ENCODE data around the gene MTSS2.

MTSS2 gene

GRCh38 chr16:70660672-70661350, 25.0 kb downstream of the MTSS2 start:
- H3K4me3 ChIP-seq (ENCODE audit: low read length) = no peak overlapping the region
- no peak for DNase-seq (ENCODE audit: low read depth)
- no peak for TF ChIP-seq CTCF (conservative IDR thresholded peaks at IDR 0.05; ENCODE audit: low read depth, low read length)

DNA sequence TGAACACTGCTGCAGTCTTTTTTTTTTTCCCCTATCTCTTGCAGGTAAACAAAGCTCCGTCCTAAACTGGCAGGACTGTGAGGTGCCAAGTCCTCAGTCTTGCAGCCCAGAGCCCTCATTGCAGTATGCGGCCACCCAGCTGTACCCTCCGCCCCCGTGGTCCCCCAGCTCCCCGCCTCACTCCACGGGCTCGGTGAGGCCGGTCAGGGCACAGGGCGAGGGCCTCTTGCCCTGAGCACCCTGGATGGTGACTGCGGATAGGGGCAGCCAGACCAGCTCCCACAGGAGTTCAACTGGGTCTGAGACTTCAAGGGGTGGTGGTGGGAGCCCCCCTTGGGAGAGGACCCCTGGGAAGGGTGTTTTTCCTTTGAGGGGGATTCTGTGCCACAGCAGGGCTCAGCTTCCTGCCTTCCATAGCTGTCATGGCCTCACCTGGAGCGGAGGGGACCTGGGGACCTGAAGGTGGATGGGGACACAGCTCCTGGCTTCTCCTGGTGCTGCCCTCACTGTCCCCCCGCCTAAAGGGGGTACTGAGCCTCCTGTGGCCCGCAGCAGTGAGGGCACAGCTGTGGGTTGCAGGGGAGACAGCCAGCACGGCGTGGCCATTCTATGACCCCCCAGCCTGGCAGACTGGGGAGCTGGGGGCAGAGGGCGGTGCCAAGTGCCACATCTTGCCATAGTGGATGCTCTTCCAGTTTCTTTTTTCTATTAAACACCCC, 25.7 kb downstream of the MTSS2 start:
- no peak overlapping the region for H3K4me3 ChIP-seq (ENCODE audit: low read length)
- no peak for DNase-seq (ENCODE audit: low read depth)
- no peak for TF ChIP-seq CTCF (conservative IDR thresholded peaks at IDR 0.05; ENCODE audit: low read depth, low read length)

DNA sequence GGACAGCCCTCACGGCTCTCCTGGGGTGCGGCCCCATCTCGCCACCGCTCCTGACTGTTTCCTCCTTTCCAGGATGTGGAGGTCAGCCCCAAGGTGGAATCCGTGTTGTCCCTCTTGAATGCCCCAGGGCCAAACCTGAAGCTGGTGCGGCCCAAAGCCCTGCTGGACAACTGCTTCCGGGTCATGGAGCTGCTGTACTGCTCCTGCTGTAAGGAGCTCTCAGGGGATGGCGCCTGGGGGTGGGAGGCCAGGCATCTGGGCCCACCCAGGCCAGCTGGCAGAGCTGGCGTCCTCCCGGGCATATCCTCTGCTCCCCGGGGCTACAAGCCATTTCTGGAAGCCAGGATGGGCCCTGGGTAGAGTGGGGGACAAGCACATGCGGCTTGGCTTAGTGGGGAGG, 26.3 kb downstream of the MTSS2 start:
- no peak for TF ChIP-seq CTCF (conservative IDR thresholded peaks at IDR 0.05; ENCODE audit: low read depth, low read length)
- no peak for DNase-seq (ENCODE audit: low read depth)
- H3K4me3 ChIP-seq (ENCODE audit: low read length) = no peak overlapping the region

DNA sequence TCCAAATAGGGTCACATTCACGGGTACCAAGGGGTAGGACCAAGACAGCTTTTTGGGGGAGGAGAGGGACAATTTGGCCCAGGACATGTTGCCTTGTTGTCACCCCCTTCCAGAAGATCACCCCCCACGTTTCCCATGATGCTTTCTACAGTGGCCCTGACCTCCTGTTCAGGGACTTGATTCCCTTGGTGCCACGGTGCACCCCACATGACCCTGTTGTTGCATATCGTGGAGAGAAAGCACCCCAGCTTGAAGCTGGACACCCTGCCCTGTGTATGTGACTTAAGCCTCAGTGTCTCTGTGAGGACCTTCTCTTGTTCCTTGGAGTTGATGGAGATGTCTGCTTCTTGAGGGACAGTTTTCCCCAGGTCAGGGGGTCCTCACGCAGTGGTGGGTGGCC, 26.9 kb downstream of the MTSS2 start:
- H3K4me3 ChIP-seq (ENCODE audit: low read length) = no peak overlapping the region
- DNase-seq (ENCODE audit: low read depth) = no peak
- TF ChIP-seq CTCF (conservative IDR thresholded peaks at IDR 0.05; ENCODE audit: low read depth, low read length) = no peak

DNA sequence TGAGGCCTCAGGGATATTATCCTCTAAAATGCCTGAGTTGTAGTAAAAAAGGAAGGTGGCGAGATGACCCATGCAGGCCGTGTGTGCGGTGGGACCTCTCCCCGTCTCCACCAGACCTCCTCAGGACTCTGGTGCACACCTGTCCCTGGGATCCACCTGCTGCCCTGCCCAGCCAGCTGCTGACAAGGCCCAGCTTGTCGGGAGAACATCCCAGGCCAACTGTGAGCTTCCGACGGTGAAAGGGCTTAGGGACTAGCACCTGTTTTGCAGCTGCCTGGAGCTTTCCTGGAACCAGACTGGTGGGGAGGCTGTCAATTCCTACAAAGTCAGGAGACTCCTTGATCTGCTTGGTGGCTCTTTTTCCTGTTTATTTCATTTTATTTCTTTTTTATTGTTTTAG, 27.9 kb downstream of the MTSS2 start:
- no peak overlapping the region for H3K4me3 ChIP-seq (ENCODE audit: low read length)
- DNase-seq (ENCODE audit: low read depth) = no peak
- no peak for TF ChIP-seq CTCF (conservative IDR thresholded peaks at IDR 0.05; ENCODE audit: low read depth, low read length)

- H3K4me3 ChIP-seq (ENCODE audit: low read length) = no peak overlapping the region
- DNase-seq (ENCODE audit: low read depth) = no peak
- no peak for TF ChIP-seq CTCF (conservative IDR thresholded peaks at IDR 0.05; ENCODE audit: low read depth, low read length)
Measured at GRCh38 chr16:70656712-70657263, 29.1 kb downstream of the MTSS2 start.

Measured in retinal pigment epithelial cell (primary cell).